K562 (cell line): ENCODE data around the gene AMN1. TPM values are rescaled to one million over a fixed set of nuclear protein-coding genes. Genes with fewer than 3 reads are reported as not detected.

ENCODE experiments used
- CEBPG ChIP-seq, 3 experiments: fragments of 200-800 bp in 1 of 3; sonication (Bioruptor generic) in 1 of 3; sonication (generic) in 1 of 3; formaldehyde crosslinking in 1 of 3; IDR thresholded peaks in 2 of 3; conservative IDR thresholded peaks in 1 of 3; 2 replicates each; pipeline versions ENCODE4 v1.6.1 to v1.8.0; 2016 to 2022; ENCODE audit warnings: missing compliant biosample characterization in 2 of 3, missing genetic modification characterization in 2 of 3, mild to moderate bottlenecking in 1 of 3, missing genetic modification reagents in 1 of 3
- ELF4 ChIP-seq: fragments of 450-650 bp; formaldehyde crosslinking; IDR thresholded peaks from 2 replicates; pipeline ENCODE4 v1.4.0; 2022; ENCODE audit warnings: missing genetic modification characterization
- ZBTB11 ChIP-seq, 3 experiments: fragments of 200-800 bp in 1 of 3; fragments of 250-450 bp in 1 of 3; fragments of 450-650 bp in 1 of 3; sonication (Bioruptor Pico) in 1 of 3; sonication (Bioruptor generic) in 1 of 3; formaldehyde crosslinking in 1 of 3; IDR thresholded peaks; 2 replicates each; pipeline versions ENCODE4 v1.6.1 to v1.8.0; 2016 to 2022; ENCODE audit warnings: mild to moderate bottlenecking in 2 of 3, missing genetic modification characterization in 2 of 3, missing compliant biosample characterization in 1 of 3, moderate library complexity in 1 of 3
- ZNF589 ChIP-seq: fragments of 200-800 bp; sonication (Bioruptor generic); IDR thresholded peaks from 2 replicates; pipeline ENCODE4 v1.6.1; 2016; ENCODE audit warnings: low read depth, missing genetic modification characterization, missing compliant biosample characterization
- polyA plus RNA-seq, 8 experiments: library from polyadenylated mRNA; depleted of rRNA in 4 of 8; stranded (reverse) in 5 of 8; unstranded in 3 of 8; fragments of >200 nt; fragmentation: Nextera tagmentation in 2 of 8; fragmentation: Illumina TruSeq in 1 of 8; extraction: Ambion mirVana in 2 of 8; extraction: Trizol in 1 of 8; gene quantifications; 2 replicates each; pipeline versions ENCODE4 v1.2.1 to v1.2.3, GENCODE V29; 2011 to 2014; ENCODE audit warnings: inconsistent platforms in 1 of 8, missing spikeins in 1 of 8
- total RNA-seq, 7 experiments: library from RNA; depleted of rRNA in 6 of 7; stranded (reverse); fragments of >200 nt in 6 of 7; fragmentation: Illumina TruSeq in 2 of 7; extraction: Trizol in 2 of 7; gene quantifications; 2 replicates each; pipeline versions ENCODE4 v1.2.1 to v1.2.3, GENCODE V29; 2011 to 2021; ENCODE audit warnings: low replicate concordance in 1 of 7
- TF ChIP-seq, protein P1 (sequence below), 2 experiments: fragments of 450-650 bp; IDR thresholded peaks; 2 replicates each; pipeline ENCODE4 v1.6.1; 2016

The AMN1 gene
- total and polyA plus RNA-seq, 9 of the 15 experiments (the other 6 are each of a cell fraction or from before 2014, with no cell fraction given) = 5.2 to 27.6 (median 13.0) TPM

- TF ChIP-seq ZBTB11 (CRISPR knock-in tag; IDR thresholded peaks at IDR 0.05) = 0 out of 6 replicates have a peak, but pooled peaks of 1 of the 3 experiments have one; percentile 7
- TF ChIP-seq ZNF589 (CRISPR knock-in tag) = 0 out of 2 replicates have a peak, but pooled peaks have one; percentile 72
- TF ChIP-seq, protein P1, sequence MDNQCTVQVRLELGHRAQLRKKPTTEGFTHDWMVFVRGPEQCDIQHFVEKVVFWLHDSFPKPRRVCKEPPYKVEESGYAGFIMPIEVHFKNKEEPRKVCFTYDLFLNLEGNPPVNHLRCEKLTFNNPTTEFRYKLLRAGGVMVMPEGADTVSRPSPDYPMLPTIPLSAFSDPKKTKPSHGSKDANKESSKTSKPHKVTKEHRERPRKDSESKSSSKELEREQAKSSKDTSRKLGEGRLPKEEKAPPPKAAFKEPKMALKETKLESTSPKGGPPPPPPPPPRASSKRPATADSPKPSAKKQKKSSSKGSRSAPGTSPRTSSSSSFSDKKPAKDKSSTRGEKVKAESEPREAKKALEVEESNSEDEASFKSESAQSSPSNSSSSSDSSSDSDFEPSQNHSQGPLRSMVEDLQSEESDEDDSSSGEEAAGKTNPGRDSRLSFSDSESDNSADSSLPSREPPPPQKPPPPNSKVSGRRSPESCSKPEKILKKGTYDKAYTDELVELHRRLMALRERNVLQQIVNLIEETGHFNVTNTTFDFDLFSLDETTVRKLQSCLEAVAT (IDR thresholded peaks at IDR 0.05) = peak in 1 of 2 experiments; percentile 9; a peak in 2 of 4 replicates
- no peak for TF ChIP-seq ELF4 (CRISPR knock-in tag)
- TF ChIP-seq CEBPG (CRISPR knock-in tag; IDR thresholded peaks at IDR 0.05) = no peak
- 0 out of 4 replicates have a peak, but pooled peaks of 1 of the 2 experiments have one; percentile 2 for TF ChIP-seq CEBPG (tag; conservative IDR thresholded peaks at IDR 0.05 in 1 of 2, IDR thresholded peaks at IDR 0.05 in 1 of 2)
These were observed 884 bp upstream of the AMN1 start (continued) for GRCh38 chr12:31729705-31730104.
